Pancreas (tissue), 10 donors: ENCODE measurements around the gene GON4L. TPM values are rescaled to one million over a fixed set of nuclear protein-coding genes. Genes with fewer than 3 reads are reported as not detected.
A peak's percentile ranks its signal among the peaks of the same experiment; 100 is the strongest.

Experiments
- ATAC-seq, 4 donors: fragments of 200-7000 bp; cut with Tn5 transposase; one replicate each; pipeline versions ENCODE4 v1.8.0 to v1.9.1; 2020; ENCODE audit warnings: mild to moderate bottlenecking in 4 of 4, moderate library complexity in 4 of 4
- DNase-seq, 6 donors: peaks; one replicate each; pipeline ENCODE4 v3.0.0-alpha.2; 2020
- FAIRE-seq: peaks from 2 replicates; lab custom pipeline; 2012; peaks lifted over from hg19 to GRCh38; lab: Jason Lieb, UNC
- H3K27ac ChIP-seq, 4 donors: fragments of 200-600 bp; sonication (generic); 1 replicate in 3 of 4; 2 replicates in 1 of 4; pipeline versions ENCODE4 v1.5.0 to v1.8.0; 2020
- H3K27me3 ChIP-seq, 4 donors: fragments of 200-600 bp; one replicate each; pipeline ENCODE4 v1.8.0; 2021
- H3K36me3 ChIP-seq, 3 donors: fragments of 200-600 bp; sonication (generic) in 1 of 3; one replicate each; pipeline versions ENCODE4 v1.5.0 to v1.8.0; 2020 to 2021
- H3K4me1 ChIP-seq, 3 donors: fragments of 200-600 bp; one replicate each; pipeline ENCODE4 v1.8.0; 2021
- H3K4me3 ChIP-seq, 4 donors: fragments of 200-600 bp; sonication (generic) in 2 of 4; one replicate each; pipeline versions ENCODE4 v1.5.0 to v1.8.0; 2020 to 2021
- H3K9me3 ChIP-seq, 4 donors: fragments of 200-600 bp; one replicate each; pipeline ENCODE4 v1.8.0; 2021
- CTCF ChIP-seq, 4 donors: fragments of 200-600 bp; sonication (generic) in 3 of 4; IDR thresholded peaks; one replicate each; pipeline versions ENCODE4 v1.5.0 to v1.8.0; 2021; ENCODE audit warnings: antibody characterized with exemption in 4 of 4
- WGBS, 2 donors: extraction: QIAGEN DNeasy Blood & Tissue Kit; methylation state at CpG; one replicate each; pipeline ENCODE4 v1.1.7; 2013; 5-methylcytosine and 5-hydroxymethylcytosine counted together
- intact Hi-C, 3 donors: fragments of 100-400 bp; cut with DNase I; formaldehyde crosslinking; loops; one replicate each; pipeline versions ENCODE4 v1.11.1 to v1.14.2; 2022
- polyA plus RNA-seq, 2 donors: library from polyadenylated mRNA; stranded (reverse); fragments of 200-250 nt; gene quantifications; one replicate each; pipeline ENCODE4 v1.2.3, GENCODE V29; 2013
- total RNA-seq, 6 donors: library from RNA; stranded (reverse); fragmentation: NEBNext Ultra II Directional in 4 of 6; extraction: Animal tissue kit (Norgen Biotek cat#: 25700) in 4 of 6; gene quantifications; one replicate each; pipeline versions ENCODE4 v1.2.1 to v1.2.4, GENCODE V29; 2021 to 2023
- donor health status: healthy with polysubstance abuse.
- donor health status: DM: no; HTN: no; CAD: no; lungs with moderate emphysema.
- donor health status: DM: no; HTN: no; CAD: no.
- donor health status: control.
- donor health status: control.
- donor health status: Bipolar disorder and iron deficiency.
- donor health status: DM: yes; HTN: yes; CAD: no.
- donor health status: DM: no; HTN: no; CAD: no.
- donor health status: DM: no; HTN: no; CAD: no.
- donor health status: DM: yes; HTN: yes; CAD: no.

The GON4L gene
- 10 to 100 TPM; 18.5 to 30.5 (median 22.5) TPM for total RNA-seq
- 10 to 100 TPM; 31.2 to 32.3 TPM for polyA plus RNA-seq

GRCh38 chr1:155856975-155857930 is at the start of gene GON4L:
Gene GON4L, minus strand, starts transcription at chr1:155857214. Its CDS starts 3,434 bp downstream, at chr1:155853780.
- Histone ChIP-seq H3K27me3 (no peaks in the 10 kb centered on the region), H3K36me3 (peaks cover 0 to 23% (median 7%) of the 10 kb centered on the region in 3 donors), H3K4me1 (peaks cover 0 to 7% (median 0%) of the 10 kb centered on the region in 3 donors), H3K9me3 (no peaks in the 10 kb centered on the region), H3K4me3 (peak within 1 kb of the TSS; percentile 56 to 78 (median 64)), H3K27ac (peak within 1 kb of the TSS in 3 of 4 donors; percentile 6 to 73 (median 68))
- peak; percentile 86 to 95 (median 90) for DNase-seq
- TF ChIP-seq CTCF (IDR thresholded peaks at IDR 0.05): no peak
- intact Hi-C loops: no loop called here
- ATAC-seq: peak; percentile 83 to 90 (median 88)
- FAIRE-seq: no peak
- WGBS, 2 donors: 10 to 11% methylated on average over 42 to 46 of the region's 46 CpGs

- 63 to 68% methylated on average over 12 of the region's 12 CpGs for WGBS, 2 donors
These were observed 47.2 kb upstream of the GON4L start for GRCh38 chr1:155904261-155904660.

GRCh38 chr1:155900161-155900560 is 43.1 kb upstream of the GON4L start:
- no peak overlapping the region for H3K27ac ChIP-seq
- H3K27me3 ChIP-seq: no peaks in the 10 kb centered on the region
- peaks cover 7 to 63% (median 19%) of the 10 kb centered on the region in 3 donors for H3K36me3 ChIP-seq
- WGBS, 2 donors: 92 to 96% methylated on average over 4 of the region's 4 CpGs
- FAIRE-seq: no peak
- intact Hi-C loops: no loop called here
- H3K4me3 ChIP-seq: no peak overlapping the region
- no peak for DNase-seq
- no peaks in the 10 kb centered on the region for H3K9me3 ChIP-seq
- ATAC-seq: no peak
- H3K4me1 ChIP-seq: no peaks in the 10 kb centered on the region
- TF ChIP-seq CTCF (IDR thresholded peaks at IDR 0.05): no peak

More at GRCh38 chr1:155904261-155904660, 47.2 kb upstream of the GON4L start:
- no peak for TF ChIP-seq CTCF (IDR thresholded peaks at IDR 0.05)
- H3K36me3 ChIP-seq: peaks cover 7 to 61% (median 24%) of the 10 kb centered on the region in 3 donors
- no peaks in the 10 kb centered on the region for H3K27me3 ChIP-seq
- no peak overlapping the region for H3K27ac ChIP-seq
- intact Hi-C loops: no loop called here
- no peaks in the 10 kb centered on the region for H3K4me1 ChIP-seq
- H3K9me3 ChIP-seq: no peaks in the 10 kb centered on the region
- H3K4me3 ChIP-seq: no peak overlapping the region
- ATAC-seq (no peak), DNase-seq (no peak), FAIRE-seq (no peak)

GRCh38 chr1:155899683-155900082 is 42.7 kb upstream of the GON4L start:
- FAIRE-seq (no peak), DNase-seq (no peak)

More at GRCh38 chr1:155899683-155900082, 42.7 kb upstream of the GON4L start:
- WGBS, 2 donors: 97% methylated on average over 2 of the region's 2 CpGs
- intact Hi-C loops: no loop called here
- no peak overlapping the region for H3K27ac ChIP-seq
- no peaks in the 10 kb centered on the region for H3K4me1 ChIP-seq
- peaks cover 7 to 58% (median 16%) of the 10 kb centered on the region in 3 donors for H3K36me3 ChIP-seq
- no peak overlapping the region for H3K4me3 ChIP-seq
- H3K27me3 ChIP-seq: no peaks in the 10 kb centered on the region
- no peak for ATAC-seq
- H3K9me3 ChIP-seq: no peaks in the 10 kb centered on the region
- no peak for TF ChIP-seq CTCF (IDR thresholded peaks at IDR 0.05)
